Hematopoietic multipotent progenitor cell treated with erythropoietin and hydrocortisone succinate and interleukin-3 and kit ligand, for 4 days (in vitro differentiated cells): ENCODE measurements around the gene AGO3.

Source experiments
- DNase-seq: peaks from one replicate; pipeline ENCODE4 v3.0.0-alpha.2; 2015

The AGO3 gene

GRCh38 chr1:36084497-36085115, 153.7 kb downstream of the AGO3 start:
- DNase-seq, result no peak

- DNase-seq, result no peak
Observed at GRCh38 chr1:36085126-36085525, 154.2 kb downstream of the AGO3 start.

GRCh38 chr1:36085686-36086526, 155.0 kb downstream of the AGO3 start:
- DNase-seq, result no peak

GRCh38 chr1:36086529-36087232, 155.8 kb downstream of the AGO3 start:
- no peak for DNase-seq

GRCh38 chr1:36087233-36088123, 156.6 kb downstream of the AGO3 start:
- DNase-seq, result no peak

GRCh38 chr1:36088265-36088576, 157.3 kb downstream of the AGO3 start:
- DNase-seq, result no peak

GRCh38 chr1:36088577-36089392, 157.9 kb downstream of the AGO3 start, which contains the start of gene ADPRS:
ADPRS (plus strand) TSS chr1:36088892; CDS start chr1:36088905, 13 bp downstream.
- DNase-seq, result peak; percentile 96

- peak; percentile 36 for DNase-seq
Observed at GRCh38 chr1:36089393-36090121, 158.7 kb downstream of the AGO3 start.

GRCh38 chr1:36091141-36091540, 160.2 kb downstream of the AGO3 start:
- DNase-seq, result no peak

GRCh38 chr1:36091698-36092097, 160.8 kb downstream of the AGO3 start:
- no peak for DNase-seq

GRCh38 chr1:36092166-36092797, 161.4 kb downstream of the AGO3 start:
- DNase-seq, result no peak

GRCh38 chr1:36092798-36093185, 161.9 kb downstream of the AGO3 start:
- no peak for DNase-seq

GRCh38 chr1:36093226-36093625, 162.3 kb downstream of the AGO3 start:
- no peak for DNase-seq

- no peak for DNase-seq
Observed at GRCh38 chr1:36093929-36094328, 163.0 kb downstream of the AGO3 start.

- no peak for DNase-seq
Observed at GRCh38 chr1:36094621-36095061, 163.7 kb downstream of the AGO3 start.

- peak; percentile 49 for DNase-seq
Observed at GRCh38 chr1:36095760-36096405, 165.0 kb downstream of the AGO3 start.

GRCh38 chr1:36096500-36097432, 165.9 kb downstream of the AGO3 start:
- peak; percentile 61 for DNase-seq

- no peak for DNase-seq
Observed at GRCh38 chr1:36097693-36098585, 167.0 kb downstream of the AGO3 start.
